ENCODE measurements around the gene TSSC4.

Gene TSSC4

GRCh38 chr11:2369320-2369719 is 31.2 kb upstream of the TSSC4 start:
- H3K27me3 ChIP-seq (ENCODE audit: control insufficient read depth, insufficient read depth, low read length, poor library complexity, severe bottlenecking), result no peaks in the 10 kb centered on the region
- no peak overlapping the region for H3K4me3 ChIP-seq (ENCODE audit: insufficient read depth, low read depth, low read length)
- H3K4me1 ChIP-seq (ENCODE audit: control insufficient read depth, insufficient read depth, low read length), result no peaks in the 10 kb centered on the region
- H3K9me3 ChIP-seq (ENCODE audit: control insufficient read depth, low read length), result no peaks in the 10 kb centered on the region
- no peaks in the 10 kb centered on the region for H3K36me3 ChIP-seq (ENCODE audit: control insufficient read depth, insufficient read depth, low read length)
- H3K27ac ChIP-seq (ENCODE audit: insufficient read depth, low read depth, low read length, poor library complexity, severe bottlenecking), result no peak overlapping the region
- 87 to 89% methylated on average over 12 of the region's 12 CpGs for WGBS, 2 experiments

- Histone ChIP-seq H3K27me3 (ENCODE audit: control insufficient read depth, insufficient read depth, low read length, poor library complexity, severe bottlenecking) (no peaks in the 10 kb centered on the region), H3K27ac (ENCODE audit: insufficient read depth, low read depth, low read length, poor library complexity, severe bottlenecking) (no peak overlapping the region), H3K4me3 (ENCODE audit: insufficient read depth, low read depth, low read length) (no peak overlapping the region), H3K36me3 (ENCODE audit: control insufficient read depth, insufficient read depth, low read length) (no peaks in the 10 kb centered on the region), H3K9me3 (ENCODE audit: control insufficient read depth, low read length) (no peaks in the 10 kb centered on the region), H3K4me1 (ENCODE audit: control insufficient read depth, insufficient read depth, low read length) (no peaks in the 10 kb centered on the region)
- 90% methylated on average over 9 of the region's 9 CpGs for WGBS, 2 experiments
These were observed 30.7 kb upstream of the TSSC4 start for GRCh38 chr11:2369896-2370295.

- H3K4me1 ChIP-seq (ENCODE audit: control insufficient read depth, insufficient read depth, low read length), result peaks cover 8% of the 10 kb centered on the region
- H3K9me3 ChIP-seq (ENCODE audit: control insufficient read depth, low read length), result no peaks in the 10 kb centered on the region
- H3K27me3 ChIP-seq (ENCODE audit: control insufficient read depth, insufficient read depth, low read length, poor library complexity, severe bottlenecking), result peaks cover 8% of the 10 kb centered on the region
- H3K4me3 ChIP-seq (ENCODE audit: insufficient read depth, low read depth, low read length), result no peak overlapping the region
- H3K27ac ChIP-seq (ENCODE audit: insufficient read depth, low read depth, low read length, poor library complexity, severe bottlenecking), result no peak overlapping the region
- WGBS, 2 experiments, result 92% methylated on average over 15 of the region's 15 CpGs
- no peaks in the 10 kb centered on the region for H3K36me3 ChIP-seq (ENCODE audit: control insufficient read depth, insufficient read depth, low read length)
These were observed 25.9 kb upstream of the TSSC4 start for GRCh38 chr11:2374456-2375201.

GRCh38 chr11:2375341-2375853 is 25.2 kb upstream of the TSSC4 start:
- no peaks in the 10 kb centered on the region for H3K36me3 ChIP-seq (ENCODE audit: control insufficient read depth, insufficient read depth, low read length)
- no peak overlapping the region for H3K27ac ChIP-seq (ENCODE audit: insufficient read depth, low read depth, low read length, poor library complexity, severe bottlenecking)
- peaks cover 8% of the 10 kb centered on the region for H3K4me1 ChIP-seq (ENCODE audit: control insufficient read depth, insufficient read depth, low read length)
- H3K4me3 ChIP-seq (ENCODE audit: insufficient read depth, low read depth, low read length), result no peak overlapping the region
- 90 to 93% methylated on average over 6 of the region's 6 CpGs for WGBS, 2 experiments
- no peaks in the 10 kb centered on the region for H3K9me3 ChIP-seq (ENCODE audit: control insufficient read depth, low read length)
- peaks cover 8% of the 10 kb centered on the region for H3K27me3 ChIP-seq (ENCODE audit: control insufficient read depth, insufficient read depth, low read length, poor library complexity, severe bottlenecking)

- H3K27ac ChIP-seq (ENCODE audit: insufficient read depth, low read depth, low read length, poor library complexity, severe bottlenecking), result no peak overlapping the region
- H3K4me3 ChIP-seq (ENCODE audit: insufficient read depth, low read depth, low read length), result no peak overlapping the region
- H3K4me1 ChIP-seq (ENCODE audit: control insufficient read depth, insufficient read depth, low read length), result peaks cover 8% of the 10 kb centered on the region
- 94 to 95% methylated on average over 16 of the region's 16 CpGs for WGBS, 2 experiments
- H3K36me3 ChIP-seq (ENCODE audit: control insufficient read depth, insufficient read depth, low read length), result no peaks in the 10 kb centered on the region
- no peaks in the 10 kb centered on the region for H3K9me3 ChIP-seq (ENCODE audit: control insufficient read depth, low read length)
- peaks cover 8% of the 10 kb centered on the region for H3K27me3 ChIP-seq (ENCODE audit: control insufficient read depth, insufficient read depth, low read length, poor library complexity, severe bottlenecking)
These were observed 24.5 kb upstream of the TSSC4 start for GRCh38 chr11:2375964-2376551.

GRCh38 chr11:2376751-2377451 is 23.6 kb upstream of the TSSC4 start, which contains the start of gene CD81:
TSS of gene CD81 (plus strand) at chr11:2377310. CDS start at chr11:2377550, 240 bp downstream.
- Histone ChIP-seq H3K27me3 (ENCODE audit: control insufficient read depth, insufficient read depth, low read length, poor library complexity, severe bottlenecking) (peaks cover 8% of the 10 kb centered on the region), H3K9me3 (ENCODE audit: control insufficient read depth, low read length) (no peaks in the 10 kb centered on the region), H3K36me3 (ENCODE audit: control insufficient read depth, insufficient read depth, low read length) (no peaks in the 10 kb centered on the region), H3K4me3 (ENCODE audit: insufficient read depth, low read depth, low read length) (peak within 1 kb of the TSS; percentile 82), H3K27ac (ENCODE audit: insufficient read depth, low read depth, low read length, poor library complexity, severe bottlenecking) (no peak within 1 kb of the TSS), H3K4me1 (ENCODE audit: control insufficient read depth, insufficient read depth, low read length) (peaks cover 10% of the 10 kb centered on the region)
- WGBS, 2 experiments, result 4 to 5% methylated on average over 65 of the region's 65 CpGs

GRCh38 chr11:2377511-2378443 is 22.8 kb upstream of the TSSC4 start:
- no peak overlapping the region for H3K27ac ChIP-seq (ENCODE audit: insufficient read depth, low read depth, low read length, poor library complexity, severe bottlenecking)
- no peaks in the 10 kb centered on the region for H3K9me3 ChIP-seq (ENCODE audit: control insufficient read depth, low read length)
- H3K27me3 ChIP-seq (ENCODE audit: control insufficient read depth, insufficient read depth, low read length, poor library complexity, severe bottlenecking), result peaks cover 8% of the 10 kb centered on the region
- 1% methylated on average over 88 of the region's 88 CpGs for WGBS, 2 experiments
- peaks cover 13% of the 10 kb centered on the region for H3K4me1 ChIP-seq (ENCODE audit: control insufficient read depth, insufficient read depth, low read length)
- H3K36me3 ChIP-seq (ENCODE audit: control insufficient read depth, insufficient read depth, low read length), result no peaks in the 10 kb centered on the region
- H3K4me3 ChIP-seq (ENCODE audit: insufficient read depth, low read depth, low read length), result peak overlapping the region; percentile 82

GRCh38 chr11:2378527-2379210 is 21.9 kb upstream of the TSSC4 start:
- Histone ChIP-seq H3K27ac (ENCODE audit: insufficient read depth, low read depth, low read length, poor library complexity, severe bottlenecking) (no peak overlapping the region), H3K4me1 (ENCODE audit: control insufficient read depth, insufficient read depth, low read length) (peaks cover 13% of the 10 kb centered on the region)

GRCh38 chr11:2379466-2380174 is 20.9 kb upstream of the TSSC4 start:
- H3K9me3 ChIP-seq (ENCODE audit: control insufficient read depth, low read length), result no peaks in the 10 kb centered on the region
- WGBS, 2 experiments, result 94 to 95% methylated on average over 11 of the region's 11 CpGs
- H3K27ac ChIP-seq (ENCODE audit: insufficient read depth, low read depth, low read length, poor library complexity, severe bottlenecking), result no peak overlapping the region
- peaks cover 13% of the 10 kb centered on the region for H3K4me1 ChIP-seq (ENCODE audit: control insufficient read depth, insufficient read depth, low read length)
- H3K36me3 ChIP-seq (ENCODE audit: control insufficient read depth, insufficient read depth, low read length), result no peaks in the 10 kb centered on the region
- peaks cover 8% of the 10 kb centered on the region for H3K27me3 ChIP-seq (ENCODE audit: control insufficient read depth, insufficient read depth, low read length, poor library complexity, severe bottlenecking)
- H3K4me3 ChIP-seq (ENCODE audit: insufficient read depth, low read depth, low read length), result no peak overlapping the region

More at GRCh38 chr11:2378527-2379210, 21.9 kb upstream of the TSSC4 start:
- H3K27me3 ChIP-seq (ENCODE audit: control insufficient read depth, insufficient read depth, low read length, poor library complexity, severe bottlenecking), result peaks cover 8% of the 10 kb centered on the region
- no peaks in the 10 kb centered on the region for H3K36me3 ChIP-seq (ENCODE audit: control insufficient read depth, insufficient read depth, low read length)
- 41 to 44% methylated on average over 23 of the region's 23 CpGs for WGBS, 2 experiments
- peak overlapping the region; percentile 82 for H3K4me3 ChIP-seq (ENCODE audit: insufficient read depth, low read depth, low read length)
- no peaks in the 10 kb centered on the region for H3K9me3 ChIP-seq (ENCODE audit: control insufficient read depth, low read length)
